HFF-Myc (cell line): ENCODE measurements around the gene GMPR2.

ENCODE experiments used
- DNase-seq: peaks from one replicate; pipeline ENCODE4 v3.0.0-alpha.2; 2011; ENCODE audit warnings: low read depth; ENCODE audit errors: extremely low read depth
- H3K4me3 ChIP-seq: replicated peaks from 2 replicates; pipeline ENCODE4 v1.5.1; 2011; ENCODE audit warnings: low read depth, mild to moderate bottlenecking, control low read depth, low read length
- TF ChIP-seq, protein P1 (sequence below): IDR thresholded peaks from 2 replicates; pipeline ENCODE4 v1.5.1; 2012; ENCODE audit warnings: mild to moderate bottlenecking, low read depth, low read length, control low read depth; ENCODE audit errors: missing control alignments

The GMPR2 gene

DNA sequence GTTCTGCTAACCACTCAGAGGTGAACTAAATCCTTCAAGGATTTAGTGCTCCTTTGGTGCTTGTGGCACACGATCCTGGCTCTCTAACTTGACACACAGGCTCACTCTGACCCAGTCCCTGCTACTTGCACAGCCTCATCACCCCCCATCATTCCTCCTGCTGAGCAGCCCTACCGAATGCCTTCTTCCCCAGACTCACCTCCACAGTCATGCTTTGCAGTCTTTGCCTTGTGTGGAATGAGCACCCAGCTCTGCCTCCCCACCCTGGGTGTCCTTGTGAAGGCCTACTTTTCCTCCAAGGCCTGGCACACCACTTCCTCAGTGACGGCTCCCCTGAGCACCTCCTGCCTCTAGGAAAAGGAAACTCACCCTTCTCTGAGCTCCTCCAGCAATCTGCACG is 17.6 kb downstream of the GMPR2 start:
- DNase-seq, result no peak
- TF ChIP-seq, protein P1, sequence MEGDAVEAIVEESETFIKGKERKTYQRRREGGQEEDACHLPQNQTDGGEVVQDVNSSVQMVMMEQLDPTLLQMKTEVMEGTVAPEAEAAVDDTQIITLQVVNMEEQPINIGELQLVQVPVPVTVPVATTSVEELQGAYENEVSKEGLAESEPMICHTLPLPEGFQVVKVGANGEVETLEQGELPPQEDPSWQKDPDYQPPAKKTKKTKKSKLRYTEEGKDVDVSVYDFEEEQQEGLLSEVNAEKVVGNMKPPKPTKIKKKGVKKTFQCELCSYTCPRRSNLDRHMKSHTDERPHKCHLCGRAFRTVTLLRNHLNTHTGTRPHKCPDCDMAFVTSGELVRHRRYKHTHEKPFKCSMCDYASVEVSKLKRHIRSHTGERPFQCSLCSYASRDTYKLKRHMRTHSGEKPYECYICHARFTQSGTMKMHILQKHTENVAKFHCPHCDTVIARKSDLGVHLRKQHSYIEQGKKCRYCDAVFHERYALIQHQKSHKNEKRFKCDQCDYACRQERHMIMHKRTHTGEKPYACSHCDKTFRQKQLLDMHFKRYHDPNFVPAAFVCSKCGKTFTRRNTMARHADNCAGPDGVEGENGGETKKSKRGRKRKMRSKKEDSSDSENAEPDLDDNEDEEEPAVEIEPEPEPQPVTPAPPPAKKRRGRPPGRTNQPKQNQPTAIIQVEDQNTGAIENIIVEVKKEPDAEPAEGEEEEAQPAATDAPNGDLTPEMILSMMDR, result no peak
- no peak overlapping the region for H3K4me3 ChIP-seq

DNA sequence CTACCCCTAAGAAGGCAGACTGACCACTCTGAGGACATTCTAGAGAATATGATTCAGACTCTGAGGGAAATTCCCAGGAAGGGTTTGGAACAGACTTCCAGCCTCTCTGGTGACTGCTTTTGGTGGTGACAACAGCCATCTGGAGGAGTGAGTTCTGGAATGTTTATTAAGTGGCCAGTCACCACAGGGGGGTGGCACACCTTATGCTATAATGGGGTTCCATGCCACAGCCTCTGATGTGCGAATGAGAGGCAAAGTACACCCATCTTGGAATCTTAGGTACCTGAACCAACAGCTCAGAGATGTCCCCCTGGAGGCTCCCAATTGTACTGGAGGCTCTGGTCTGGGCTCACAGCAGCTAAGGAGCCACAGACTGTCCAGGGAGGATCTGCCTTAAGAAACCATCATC is 19.2 kb downstream of the GMPR2 start:
- no peak for DNase-seq
- TF ChIP-seq, protein P1, result no peak
- no peak overlapping the region for H3K4me3 ChIP-seq

DNA sequence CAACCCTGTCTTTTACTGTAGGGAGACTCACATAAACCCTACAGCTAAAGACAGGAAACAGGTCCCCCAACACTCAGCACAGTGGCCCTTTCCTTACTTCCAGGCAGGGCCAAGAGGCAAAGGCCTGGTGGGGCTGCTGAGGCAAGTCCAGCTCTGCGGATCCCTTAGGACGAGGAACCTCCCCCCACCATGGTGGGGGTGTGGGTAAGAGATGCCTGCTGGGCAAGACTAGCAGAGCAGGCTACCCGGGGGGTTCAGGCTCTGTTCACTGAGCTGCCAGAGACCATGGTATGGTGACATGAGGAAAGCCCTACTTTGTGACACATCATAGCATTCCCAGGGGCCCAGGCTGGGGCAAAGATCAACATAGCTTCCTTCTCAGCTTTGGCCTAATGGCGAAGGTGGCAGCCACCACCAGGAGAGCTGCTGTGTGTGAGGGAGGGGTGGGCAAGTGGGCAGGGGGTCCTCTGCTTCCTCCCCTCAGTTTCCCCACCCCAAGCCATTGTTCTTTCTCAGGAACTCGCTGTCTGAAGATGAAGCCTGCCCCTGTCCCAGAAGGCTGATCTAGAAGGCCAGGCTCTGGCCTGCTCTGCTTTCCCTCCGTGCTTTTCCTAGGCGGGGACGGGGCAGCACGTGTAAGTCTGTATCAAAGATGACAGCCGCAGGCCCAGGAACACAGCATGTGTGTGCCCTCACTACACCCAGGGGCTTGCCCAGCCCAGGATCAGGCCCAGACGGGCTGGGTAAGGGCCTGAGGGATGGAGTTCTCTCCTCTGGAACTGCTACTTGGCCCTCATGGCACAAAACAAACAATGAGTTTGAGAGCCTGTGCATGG is 19.8 kb downstream of the GMPR2 start:
- no peak for DNase-seq
- TF ChIP-seq, protein P1, result no peak
- no peak overlapping the region for H3K4me3 ChIP-seq

DNA sequence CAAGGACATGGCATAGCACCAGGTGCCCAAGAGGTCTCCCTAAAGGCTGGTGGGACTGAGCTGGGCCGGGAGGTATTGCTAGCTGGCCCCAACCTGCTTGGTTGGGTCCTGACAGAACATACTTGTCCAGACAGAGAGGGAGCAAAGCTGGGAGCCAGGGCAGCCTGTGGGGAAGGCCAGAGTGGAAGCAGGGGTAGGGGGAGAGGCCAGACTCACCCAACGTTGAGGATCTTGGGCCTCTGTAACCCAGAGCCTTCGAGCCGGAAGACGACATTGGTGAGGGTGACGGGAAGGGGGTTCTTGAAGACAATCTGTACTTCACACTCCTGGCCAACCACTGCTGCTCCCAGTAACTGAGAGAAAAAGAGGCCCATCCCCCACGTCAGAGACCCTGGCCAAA is 21.2 kb downstream of the GMPR2 start:
- TF ChIP-seq, protein P1, result no peak
- DNase-seq, result no peak
- no peak overlapping the region for H3K4me3 ChIP-seq

DNA sequence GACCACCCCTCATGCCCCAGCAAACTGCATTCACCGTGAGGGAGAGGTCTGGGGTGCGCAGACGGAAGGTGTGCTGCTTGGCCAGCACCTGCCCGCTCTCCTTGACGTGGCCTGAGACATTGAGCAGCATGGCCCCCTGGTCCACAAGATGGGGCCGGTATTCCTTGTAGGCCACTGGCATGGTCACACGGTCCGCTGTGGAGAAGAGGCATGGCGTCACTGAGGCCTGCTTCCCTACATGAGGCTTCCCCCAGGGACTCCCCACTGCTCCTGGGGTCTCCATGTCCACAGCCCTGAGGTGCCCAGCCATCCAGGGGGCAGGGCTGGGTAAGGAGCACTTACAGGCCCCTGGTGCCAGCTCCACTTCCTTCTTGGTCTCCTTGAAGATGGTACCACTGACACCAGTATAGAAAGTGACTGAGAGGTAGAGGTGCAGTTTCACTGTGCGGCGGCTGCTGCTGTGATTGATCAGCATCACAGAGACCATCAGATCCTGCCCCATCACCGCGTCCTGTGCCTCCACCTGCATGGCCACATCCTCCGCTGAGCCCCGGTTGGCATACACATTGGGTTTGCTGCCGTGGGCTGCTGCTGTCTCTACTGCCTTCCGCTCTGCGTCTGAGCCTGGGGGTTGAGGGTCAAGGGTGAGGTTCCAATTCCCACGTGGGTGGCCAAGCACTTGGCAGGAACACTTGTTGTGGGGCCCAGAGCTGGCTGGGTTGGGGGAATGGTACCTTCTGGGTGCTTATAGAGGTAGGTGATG is 22.1 kb downstream of the GMPR2 start:
- TF ChIP-seq, protein P1, result no peak
- DNase-seq, result no peak
- no peak overlapping the region for H3K4me3 ChIP-seq

DNA sequence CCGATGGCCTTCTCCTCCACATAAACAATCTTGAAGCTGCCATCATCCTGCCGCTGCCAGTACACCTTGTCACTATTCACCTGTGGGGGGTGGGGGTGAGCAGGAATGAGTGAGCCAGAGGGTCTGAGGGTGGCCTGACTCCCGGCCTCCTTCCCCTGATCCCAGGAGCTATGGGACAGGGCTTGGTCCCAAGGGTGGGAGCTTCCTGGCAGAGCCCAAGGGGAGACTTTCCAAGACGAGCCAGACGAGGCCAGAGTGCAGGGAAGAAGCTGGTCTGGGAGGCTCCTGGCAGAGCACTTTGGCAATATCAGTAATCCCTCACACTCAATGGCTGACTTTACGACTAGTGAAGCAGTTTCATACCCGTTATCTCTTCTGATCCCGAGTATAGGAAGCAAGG is 22.7 kb downstream of the GMPR2 start:
- H3K4me3 ChIP-seq, result no peak overlapping the region
- no peak for DNase-seq
- TF ChIP-seq, protein P1, result no peak
